Fibroblast of lung (primary cell): ENCODE data around the gene TSPAN1.

Experiments used
- EZH2 ChIP-seq: IDR thresholded peaks from 2 replicates; pipeline ENCODE4 v1.5.1; 2012; ENCODE audit warnings: low read length, control low read depth, mild to moderate bottlenecking; ENCODE audit errors: missing control alignments
- TF ChIP-seq, protein P1 (sequence below), 2 donors: IDR thresholded peaks in 1 of 2; conservative IDR thresholded peaks in 1 of 2; 1 replicate in 1 of 2; 2 replicates in 1 of 2; pipeline ENCODE4 v1.5.1; 2011 to 2012; ENCODE audit warnings: low read length in 2 of 2, control low read depth in 1 of 2, inconsistent platforms in 1 of 2, low read depth in 1 of 2, mild to moderate bottlenecking in 1 of 2

DNA sequence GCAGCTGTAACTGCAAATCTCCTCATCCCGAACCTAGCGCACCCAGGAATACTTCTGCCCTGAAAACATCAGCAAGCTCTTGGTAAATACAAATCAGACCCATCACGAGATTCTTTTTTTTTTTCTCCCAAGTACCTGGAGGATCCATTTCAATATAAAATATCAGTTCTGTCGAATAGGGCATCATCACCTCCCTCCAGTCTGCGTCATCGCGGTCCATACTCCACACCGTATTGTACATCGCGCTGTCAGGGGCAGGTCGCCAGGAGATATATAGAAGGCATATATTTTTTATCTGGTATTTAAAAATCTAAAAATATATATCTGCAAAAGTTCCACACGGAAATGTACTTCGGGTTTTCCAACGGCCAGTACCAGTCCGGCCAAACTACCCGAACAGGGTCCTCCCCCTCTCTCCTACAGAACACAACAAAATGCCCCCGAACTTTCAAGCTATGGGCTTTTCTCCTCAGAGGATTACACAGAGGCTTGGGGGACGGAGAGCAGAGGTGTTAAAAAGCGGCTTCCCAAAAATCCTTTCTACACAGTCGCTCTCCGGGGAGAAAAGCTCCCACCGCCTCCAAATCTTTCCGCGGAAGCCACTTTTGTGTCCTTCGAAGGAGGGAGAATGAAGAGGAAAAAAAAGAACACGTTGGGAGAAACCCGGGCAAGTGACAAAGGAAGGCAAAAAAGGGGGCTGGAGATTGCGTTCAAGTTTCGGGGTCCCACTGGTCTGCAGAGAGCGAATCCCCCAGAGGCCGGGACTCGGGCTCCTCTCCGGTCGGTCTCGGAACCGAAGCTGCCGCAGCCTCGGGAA, 43.0 kb upstream of the TSPAN1 start:
- TF ChIP-seq, protein P1, sequence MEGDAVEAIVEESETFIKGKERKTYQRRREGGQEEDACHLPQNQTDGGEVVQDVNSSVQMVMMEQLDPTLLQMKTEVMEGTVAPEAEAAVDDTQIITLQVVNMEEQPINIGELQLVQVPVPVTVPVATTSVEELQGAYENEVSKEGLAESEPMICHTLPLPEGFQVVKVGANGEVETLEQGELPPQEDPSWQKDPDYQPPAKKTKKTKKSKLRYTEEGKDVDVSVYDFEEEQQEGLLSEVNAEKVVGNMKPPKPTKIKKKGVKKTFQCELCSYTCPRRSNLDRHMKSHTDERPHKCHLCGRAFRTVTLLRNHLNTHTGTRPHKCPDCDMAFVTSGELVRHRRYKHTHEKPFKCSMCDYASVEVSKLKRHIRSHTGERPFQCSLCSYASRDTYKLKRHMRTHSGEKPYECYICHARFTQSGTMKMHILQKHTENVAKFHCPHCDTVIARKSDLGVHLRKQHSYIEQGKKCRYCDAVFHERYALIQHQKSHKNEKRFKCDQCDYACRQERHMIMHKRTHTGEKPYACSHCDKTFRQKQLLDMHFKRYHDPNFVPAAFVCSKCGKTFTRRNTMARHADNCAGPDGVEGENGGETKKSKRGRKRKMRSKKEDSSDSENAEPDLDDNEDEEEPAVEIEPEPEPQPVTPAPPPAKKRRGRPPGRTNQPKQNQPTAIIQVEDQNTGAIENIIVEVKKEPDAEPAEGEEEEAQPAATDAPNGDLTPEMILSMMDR (conservative IDR thresholded peaks at IDR 0.05 in 1 of 2, IDR thresholded peaks at IDR 0.05 in 1 of 2; ENCODE audit: low read depth in 1 of 2, low read length in 2 of 2): no peak
- no peak for TF ChIP-seq EZH2
